ENCODE data around the gene ZC3H4. TPM values are rescaled to one million over a fixed set of nuclear protein-coding genes. Genes with fewer than 3 reads are reported as not detected.

Gene ZC3H4
- total and polyA plus RNA-seq, 10 of the 15 experiments (the other 5 are each of a cell fraction or from before 2014, with no cell fraction given) = 5.1 to 86.3 (median 15.5) TPM

- Histone ChIP-seq H3K4me2 (ENCODE audit: control insufficient read depth, insufficient read depth) (no peak overlapping the region), H2AFZ (ENCODE audit: control insufficient read depth, low read depth, low read length) (no peak overlapping the region), H3K9me3 (replicated peaks; ENCODE audit: control insufficient read depth, insufficient read depth, low read length) (no peaks in the 10 kb centered on the region), H3K4me3 (no peak overlapping the region), H3K27me3 (replicated peaks in 1 of 2; ENCODE audit: control insufficient read depth in 2 of 2, insufficient read depth in 2 of 2, low read length in 1 of 2) (no peaks in the 10 kb centered on the region), H3K27ac (ENCODE audit: control insufficient read depth, insufficient read depth) (no peak overlapping the region), H3K9ac (ENCODE audit: control insufficient read depth, insufficient read depth, low read length) (no peak overlapping the region), H3K4me1 (ENCODE audit: control insufficient read depth, insufficient read depth, low read length) (peaks cover 28% of the 10 kb centered on the region), H3K36me3 (ENCODE audit: control insufficient read depth in 2 of 2, insufficient read depth in 2 of 2, low read length in 1 of 2) (peaks cover 13 to 19% of the 10 kb centered on the region in 2 experiments), H4K20me1 (ENCODE audit: control insufficient read depth, insufficient read depth) (no peaks in the 10 kb centered on the region), H3K79me2 (ENCODE audit: control insufficient read depth, insufficient read depth, low read length) (peaks cover 72% of the 10 kb centered on the region)
- no peak for ATAC-seq
- CTCF ChIA-PET = interaction anchor here (0.7 kb wide), 1 partner anchor 14 kb away, joined by 3 read pairs; no protein-coding TSS in a partner anchor
- WGBS (ENCODE audit: insufficient coverage, insufficient replicate concordance, low lambda C conversion rate, missing lambda C conversion rate) = 88% methylated on average over 31 of the region's 31 CpGs
- intact Hi-C loops (cut with micrococcal nuclease; ENCODE audit: unreplicated experiment) (no loop called here), in situ Hi-C loops (cut with MboI) (no loop called here)
- no TSS peak for BruUV-seq (replicated peaks)
- SMC1A ChIA-PET (ENCODE audit: uncharacterized antibody, unreplicated experiment) = no interaction called here
- RAD21 ChIA-PET (ENCODE audit: unreplicated experiment) = no interaction called here
- no peak for FAIRE-seq
- no peak for DNase-seq (ENCODE audit: low read depth, low spot score)
- POLR2A ChIA-PET = interaction anchor here (0.6 to 0.7 kb wide), 2 partner anchors 80 to 416 kb away, joined by 4 to 6 read pairs; no protein-coding TSS in a partner anchor
- TF ChIP-seq JUND (IDR thresholded peaks at IDR 0.05; ENCODE audit: low read depth, low read length) = no peak
- TF ChIP-seq SREBF1 (IDR thresholded peaks at IDR 0.05; ENCODE audit: low read length) = no peak
- TF ChIP-seq CUX1 (IDR thresholded peaks at IDR 0.05; ENCODE audit: insufficient replicate concordance, low read depth, low read length) = no peak
- TF ChIP-seq TARDBP (IDR thresholded peaks at IDR 0.05; ENCODE audit: borderline replicate concordance) = no peak
- TF ChIP-seq MTA2 (IDR thresholded peaks at IDR 0.05; ENCODE audit: low read depth) = no peak
- TF ChIP-seq GABPA (IDR thresholded peaks at IDR 0.05; ENCODE audit: low read depth) = no peak
- TF ChIP-seq BCL3 (IDR thresholded peaks at IDR 0.05; ENCODE audit: borderline replicate concordance, insufficient read depth, low read depth, low read length, poor library complexity, severe bottlenecking) = no peak
- TF ChIP-seq FOXM1 (IDR thresholded peaks at IDR 0.05; ENCODE audit: low read depth, low read length) = no peak
- TF ChIP-seq YBX1 (IDR thresholded peaks at IDR 0.05) = no peak
- no peak for TF ChIP-seq PBX3 (IDR thresholded peaks at IDR 0.05; ENCODE audit: insufficient replicate concordance, low read depth, low read length)
- no peak for TF ChIP-seq HCFC1 (IDR thresholded peaks at IDR 0.05; ENCODE audit: low read length)
- TF ChIP-seq USF1 (IDR thresholded peaks at IDR 0.05; ENCODE audit: borderline replicate concordance, extremely low read length, insufficient read depth, low read depth, low read length) = no peak
- TF ChIP-seq ZSCAN29 (IDR thresholded peaks at IDR 0.05) = no peak
- TF ChIP-seq JUNB (IDR thresholded peaks at IDR 0.05) = no peak
Observed at GRCh38 chr19:47097396-47098201, 16.0 kb downstream of the ZC3H4 start.

Data from GM12878 (cell line).